Measurements from ENCODE around the gene TBC1D10A. TPM values are rescaled to one million over a fixed set of nuclear protein-coding genes. Genes with fewer than 3 reads are reported as not detected.

The TBC1D10A gene
- total RNA-seq, 6 donors from 2014 or later: 22.6 to 61.0 (median 36.2) TPM

GRCh38 chr22:30371981-30372380, 45.2 kb upstream of the TBC1D10A start:
- no peaks in the 10 kb centered on the region for H3K36me3 ChIP-seq
- DNase-seq: no peak
- no peak overlapping the region for H3K27ac ChIP-seq
- H3K27me3 ChIP-seq: no peaks in the 10 kb centered on the region
- H3K4me1 ChIP-seq: no peaks in the 10 kb centered on the region
- H3K9me3 ChIP-seq: no peaks in the 10 kb centered on the region
- WGBS, 2 donors: 66 to 86% methylated on average over 2 to 13 of the region's 13 CpGs
- no peak overlapping the region for H3K4me3 ChIP-seq
- ATAC-seq (ENCODE audit: low FRiP score in 2 of 2): no peak
- TF ChIP-seq EP300 (IDR thresholded peaks at IDR 0.05) (no peak), POLR2A (IDR thresholded peaks at IDR 0.05) (no peak), CTCF (IDR thresholded peaks at IDR 0.05) (no peak), POLR2AphosphoS5 (IDR thresholded peaks at IDR 0.05) (no peak)

- ATAC-seq (ENCODE audit: low FRiP score in 2 of 2) (no peak), DNase-seq (no peak)
- TF ChIP-seq CTCF (IDR thresholded peaks at IDR 0.05) (no peak), POLR2AphosphoS5 (IDR thresholded peaks at IDR 0.05) (no peak), POLR2A (IDR thresholded peaks at IDR 0.05) (no peak)
- Histone ChIP-seq H3K4me3 (no peak overlapping the region), H3K9me3 (no peaks in the 10 kb centered on the region), H3K27ac (no peak overlapping the region), H3K4me1 (no peaks in the 10 kb centered on the region), H3K36me3 (peaks cover 0 to 2% (median under 1%) of the 10 kb centered on the region in 4 donors), H3K27me3 (no peaks in the 10 kb centered on the region)
- 94 to 95% methylated on average over 7 to 9 of the region's 9 CpGs for WGBS, 2 donors
These were observed 44.6 kb upstream of the TBC1D10A start for GRCh38 chr22:30371321-30371720.

GRCh38 chr22:30370641-30371230, 44.0 kb upstream of the TBC1D10A start:
- no peak for DNase-seq
- WGBS, 2 donors: 89 to 90% methylated on average over 11 to 19 of the region's 19 CpGs
- no peak overlapping the region for H3K27ac ChIP-seq
- H3K4me1 ChIP-seq: no peaks in the 10 kb centered on the region
- H3K27me3 ChIP-seq: no peaks in the 10 kb centered on the region
- no peak for ATAC-seq (ENCODE audit: low FRiP score in 2 of 2)
- TF ChIP-seq POLR2A (IDR thresholded peaks at IDR 0.05) (no peak), POLR2AphosphoS5 (IDR thresholded peaks at IDR 0.05) (no peak), EP300 (IDR thresholded peaks at IDR 0.05) (no peak), CTCF (IDR thresholded peaks at IDR 0.05) (no peak)
- H3K4me3 ChIP-seq: no peak overlapping the region
- H3K9me3 ChIP-seq: no peaks in the 10 kb centered on the region
- peaks cover 0 to 8% (median 2%) of the 10 kb centered on the region in 4 donors for H3K36me3 ChIP-seq

GRCh38 chr22:30368420-30368819, 41.7 kb upstream of the TBC1D10A start:
- H3K27me3 ChIP-seq: no peaks in the 10 kb centered on the region
- no peaks in the 10 kb centered on the region for H3K4me1 ChIP-seq

More at GRCh38 chr22:30368420-30368819, 41.7 kb upstream of the TBC1D10A start:
- WGBS, 2 donors: 86 to 92% methylated on average over 9 of the region's 9 CpGs
- Histone ChIP-seq H3K36me3 (peaks cover 0 to 8% (median 2%) of the 10 kb centered on the region in 4 donors), H3K4me3 (no peak overlapping the region), H3K9me3 (no peaks in the 10 kb centered on the region), H3K27ac (no peak overlapping the region)
- TF ChIP-seq EP300 (IDR thresholded peaks at IDR 0.05) (no peak), POLR2A (IDR thresholded peaks at IDR 0.05) (no peak), CTCF (IDR thresholded peaks at IDR 0.05) (no peak), POLR2AphosphoS5 (IDR thresholded peaks at IDR 0.05) (no peak)
- DNase-seq: no peak
- no peak for ATAC-seq (ENCODE audit: low FRiP score in 2 of 2)
